DMS79 treated with DMSO at 0.1 percent for 48 hours (cell line): ENCODE measurements around the gene ST8SIA2.
"Not testable (repeated sequence)": the region's sequence is repeated elsewhere in the genome, so short reads cannot be mapped to it uniquely, and the experiment has no call there.

Experiments
- DNase-seq: peaks from one replicate; lab custom pipeline; 2025; lab: John Stamatoyannopoulos, UW

ST8SIA2 gene

DNA sequence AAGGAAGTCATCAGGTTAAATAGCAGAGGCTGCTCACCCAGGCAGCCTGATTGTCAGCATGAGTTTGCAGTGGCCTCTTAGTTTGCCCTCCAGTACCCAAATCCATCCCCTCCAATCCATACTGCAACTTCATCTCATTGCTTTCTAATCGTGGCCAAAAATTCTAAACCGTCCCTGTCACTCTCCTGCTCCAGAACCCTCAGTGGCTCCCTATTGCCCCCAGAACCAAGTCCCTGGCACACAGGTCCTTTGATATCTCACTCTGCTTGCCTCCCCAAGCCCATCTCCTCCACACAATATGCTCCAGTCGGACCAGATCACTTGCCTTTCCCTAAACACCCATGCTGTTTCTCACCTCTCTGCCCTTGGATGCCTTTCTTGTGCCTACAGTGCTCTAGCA lies 49.7 kb downstream of the ST8SIA2 start:
- no peak for DNase-seq

GRCh38 chr15:92444631-92445030 lies 51.0 kb downstream of the ST8SIA2 start:
- DNase-seq, result no peak

DNA sequence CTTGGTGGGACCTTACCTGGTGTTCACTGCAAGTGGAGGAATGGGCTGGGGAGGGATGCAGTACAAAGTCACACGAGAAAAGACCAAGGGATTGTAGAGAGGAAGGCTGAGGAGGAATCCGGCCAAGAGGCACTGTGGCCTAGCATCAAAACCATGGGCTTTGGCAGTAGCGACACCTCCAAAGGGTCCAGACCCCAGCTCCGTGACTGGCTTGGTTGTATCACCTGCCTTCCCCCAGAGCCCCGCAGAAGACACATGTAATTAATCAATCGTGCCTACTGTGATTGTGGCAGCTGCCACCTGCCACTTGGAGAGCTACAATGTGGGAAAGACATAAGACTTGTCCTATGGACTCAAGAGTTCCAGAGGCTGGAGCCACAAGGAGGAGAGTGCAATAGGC lies 54.7 kb downstream of the ST8SIA2 start:
- no peak for DNase-seq

DNA sequence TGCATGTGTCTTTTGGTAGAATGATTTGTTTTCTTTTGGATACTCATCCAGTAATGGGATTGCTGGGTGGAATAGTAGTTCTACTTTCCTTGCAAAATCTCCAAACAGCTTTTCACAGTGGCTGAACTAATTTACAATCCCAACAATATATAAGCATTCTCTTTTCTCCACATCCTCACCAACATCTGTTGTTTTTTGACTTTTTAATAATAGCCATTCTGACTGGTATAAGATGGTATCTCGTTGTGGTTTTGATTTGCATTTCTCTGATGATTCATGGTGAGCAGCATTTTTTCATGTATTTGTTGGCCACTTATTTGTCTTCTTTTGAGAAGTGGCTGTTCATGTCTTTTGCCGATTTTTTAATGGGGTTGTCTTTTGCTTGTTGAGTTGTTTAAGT lies 55.8 kb downstream of the ST8SIA2 start:
- no peak for DNase-seq

DNA sequence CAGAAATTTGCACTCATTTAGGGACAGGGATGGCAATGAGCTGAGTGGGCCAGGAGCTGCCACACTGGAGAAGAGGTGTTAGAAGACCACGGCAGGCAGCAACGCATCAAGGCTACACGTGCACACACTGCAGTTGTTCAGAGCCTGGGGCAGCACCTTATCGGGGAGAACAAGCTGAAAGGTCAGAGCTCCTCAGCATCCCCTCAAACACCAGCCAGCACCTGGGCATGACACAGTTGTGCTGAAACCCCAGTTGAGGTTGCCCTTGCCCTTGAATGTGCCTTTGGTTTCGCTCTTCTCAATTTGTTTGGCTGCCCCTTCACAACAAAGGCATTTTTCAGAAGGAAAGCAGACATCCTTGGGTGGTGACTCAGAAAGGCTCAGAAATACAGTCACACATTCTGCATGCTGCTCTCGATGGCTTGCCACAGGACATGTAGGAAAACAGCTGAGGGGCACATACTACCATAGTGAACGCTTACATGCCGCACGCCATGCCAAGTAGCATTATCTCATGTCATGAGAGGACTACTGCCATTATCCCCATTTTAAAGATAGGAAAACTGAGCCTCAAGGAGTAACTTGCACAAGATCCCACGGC lies 57.6 kb downstream of the ST8SIA2 start:
- no peak for DNase-seq

GRCh38 chr15:92452143-92452542 lies 58.5 kb downstream of the ST8SIA2 start:
- DNase-seq, result no peak

DNA sequence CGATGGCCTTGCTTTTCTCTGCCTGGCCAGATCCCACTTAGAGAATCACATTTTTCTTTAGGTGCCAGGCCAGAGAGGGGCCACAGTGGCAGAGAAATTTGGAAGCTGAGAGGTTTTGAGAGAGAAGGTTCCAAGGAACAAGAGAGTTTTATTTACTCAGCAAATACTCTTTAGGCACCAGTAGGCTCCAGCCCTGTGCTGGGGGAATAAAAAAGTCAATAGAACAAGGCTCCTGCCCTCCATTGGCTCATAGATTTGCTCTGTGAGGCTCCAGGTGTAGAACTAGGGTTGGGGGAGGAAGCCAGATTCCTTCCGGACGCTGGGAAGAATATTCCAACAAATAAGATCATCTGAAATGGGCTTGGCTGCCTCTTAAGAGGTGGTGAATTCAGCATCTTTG lies 59.9 kb downstream of the ST8SIA2 start:
- no peak for DNase-seq

- DNase-seq, result no peak
These were observed 60.9 kb downstream of the ST8SIA2 start for GRCh38 chr15:92454555-92455105.

- no peak for DNase-seq
These were observed 61.6 kb downstream of the ST8SIA2 start for GRCh38 chr15:92455271-92455670.

GRCh38 chr15:92457471-92458041 lies 63.9 kb downstream of the ST8SIA2 start:
- no peak for DNase-seq

- DNase-seq, result no peak
These were observed 66.3 kb downstream of the ST8SIA2 start for GRCh38 chr15:92460023-92460422.

DNA sequence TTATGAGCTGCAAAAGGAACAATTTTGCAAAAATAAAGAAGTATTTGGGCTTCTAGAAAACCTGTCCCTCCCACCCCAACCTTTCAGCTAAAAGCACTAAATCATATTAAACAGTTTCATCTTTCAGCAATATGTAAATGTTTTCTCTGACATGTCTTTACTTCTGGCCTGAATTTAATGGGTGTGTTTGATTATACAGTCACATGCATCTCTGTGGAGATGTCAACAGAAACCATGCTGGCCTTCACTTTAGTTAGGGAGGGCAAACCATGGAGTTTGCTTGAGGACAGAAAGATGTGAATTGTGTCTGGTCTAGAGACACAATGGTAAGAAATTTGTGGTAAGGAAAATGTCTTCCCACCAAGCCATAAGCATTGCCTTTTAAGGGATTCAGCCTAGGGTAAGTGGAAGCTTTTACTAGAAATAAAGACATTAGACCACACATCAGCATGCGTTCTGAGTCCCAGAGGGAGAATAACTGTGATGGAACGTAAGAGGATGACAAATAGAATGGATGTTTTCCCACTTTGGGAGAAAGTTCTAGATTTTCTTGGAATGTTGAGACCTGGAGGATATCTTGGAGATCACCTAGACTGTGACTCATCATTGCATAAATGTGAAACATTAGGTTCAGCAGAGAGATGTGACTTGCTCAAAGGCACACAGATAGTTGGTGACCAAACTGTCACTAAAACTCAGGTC lies 68.9 kb downstream of the ST8SIA2 start:
- DNase-seq, result no peak

DNA sequence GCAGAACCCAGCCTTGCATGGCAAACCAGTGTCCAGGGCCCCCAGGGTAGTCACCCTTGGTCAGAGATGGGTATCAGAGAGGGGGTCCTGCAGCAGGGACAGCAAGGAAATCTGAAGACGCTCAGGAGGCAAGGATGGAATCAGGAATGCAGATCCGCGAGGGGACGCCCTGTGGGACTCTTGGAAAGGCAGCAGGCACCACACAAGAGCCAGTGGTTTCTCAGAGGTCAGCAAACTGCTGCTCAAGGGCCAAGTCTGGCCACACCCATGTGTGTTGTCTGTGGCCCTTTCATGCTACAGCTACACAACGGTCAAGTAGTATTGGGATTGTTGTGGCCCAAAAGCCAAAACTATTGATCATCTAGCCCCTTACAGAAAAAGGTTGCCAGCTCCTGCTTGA lies 69.7 kb downstream of the ST8SIA2 start:
- DNase-seq, result no peak

DNA sequence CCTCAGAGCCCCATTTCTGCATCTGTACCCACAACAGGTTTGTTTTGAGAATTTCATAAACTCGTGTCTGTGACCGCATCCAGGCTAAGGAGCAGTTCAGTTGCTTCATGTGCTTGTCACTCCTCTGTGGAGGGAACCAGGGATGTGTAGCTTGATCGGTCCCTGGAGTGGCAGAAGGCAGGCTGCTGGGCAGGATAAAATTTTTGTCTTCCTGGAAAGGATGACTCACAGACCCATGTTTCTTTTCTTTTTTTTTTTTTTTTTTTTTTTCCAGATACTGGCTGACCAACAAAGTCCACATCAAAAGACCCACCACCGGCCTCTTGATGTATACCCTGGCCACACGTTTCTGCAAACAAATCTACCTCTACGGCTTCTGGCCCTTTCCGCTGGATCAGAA lies 70.1 kb downstream of the ST8SIA2 start:
- DNase-seq, result no peak

DNA sequence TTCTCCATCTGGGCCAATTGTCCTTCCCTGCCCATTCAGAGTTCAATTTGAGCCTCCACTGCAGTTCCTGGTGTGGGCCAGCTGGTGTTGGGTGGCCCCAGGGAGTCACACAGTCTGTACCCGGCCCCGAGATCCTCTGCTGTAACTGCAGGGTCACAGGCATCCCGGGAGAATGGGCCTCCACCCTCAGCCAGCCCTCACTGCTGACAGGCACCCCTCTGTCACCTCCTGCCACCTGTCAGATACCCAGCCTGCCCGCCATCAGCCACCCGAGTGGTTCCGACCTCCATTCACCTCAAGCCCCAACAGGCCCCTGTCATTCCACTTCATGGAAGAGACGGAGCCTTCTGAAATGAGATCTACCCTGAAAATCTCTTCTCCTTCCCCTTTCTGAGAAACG lies 73.2 kb downstream of the ST8SIA2 start:
- DNase-seq, result no peak

DNA sequence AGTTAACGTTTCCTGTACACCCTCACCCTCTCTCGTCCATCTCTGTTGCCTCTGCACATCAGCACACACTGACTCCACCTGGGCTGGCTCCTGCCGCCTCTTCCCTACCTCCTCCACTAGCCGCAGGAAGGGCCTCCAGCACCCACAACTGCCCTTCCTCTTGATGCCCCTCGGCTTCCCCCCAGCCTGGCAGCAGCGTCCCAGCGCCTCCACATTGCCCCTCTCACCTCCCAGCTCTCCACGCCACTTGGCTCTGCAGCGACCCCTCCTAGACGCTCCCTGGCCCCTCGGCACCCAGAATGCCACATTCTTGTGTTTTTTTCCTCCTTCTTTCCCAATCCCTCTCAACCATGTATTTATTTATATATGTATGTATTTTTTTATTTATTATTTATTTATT lies 73.6 kb downstream of the ST8SIA2 start:
- DNase-seq, result no peak

DNA sequence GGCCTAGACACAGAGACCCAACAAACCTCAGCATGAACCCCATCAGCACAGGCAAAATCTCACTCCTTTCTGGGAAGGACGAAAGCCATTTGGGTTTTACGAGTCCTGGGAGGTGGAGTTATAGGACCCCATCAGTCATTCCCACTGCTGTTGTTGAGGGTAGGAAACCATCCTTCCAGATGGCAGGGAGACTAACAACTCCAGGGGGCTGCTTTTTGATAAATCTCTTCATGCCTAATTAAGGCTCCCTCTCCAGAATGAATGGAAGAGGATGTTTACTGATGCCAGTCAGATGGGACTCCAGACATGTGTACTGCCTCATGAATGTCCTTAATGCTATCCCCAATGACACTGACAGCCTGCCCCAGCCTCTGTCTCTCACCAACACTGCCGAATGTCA lies 75.3 kb downstream of the ST8SIA2 start:
- DNase-seq, result no peak

GRCh38 chr15:92471288-92471687 lies 77.6 kb downstream of the ST8SIA2 start:
- DNase-seq, result no peak

DNA sequence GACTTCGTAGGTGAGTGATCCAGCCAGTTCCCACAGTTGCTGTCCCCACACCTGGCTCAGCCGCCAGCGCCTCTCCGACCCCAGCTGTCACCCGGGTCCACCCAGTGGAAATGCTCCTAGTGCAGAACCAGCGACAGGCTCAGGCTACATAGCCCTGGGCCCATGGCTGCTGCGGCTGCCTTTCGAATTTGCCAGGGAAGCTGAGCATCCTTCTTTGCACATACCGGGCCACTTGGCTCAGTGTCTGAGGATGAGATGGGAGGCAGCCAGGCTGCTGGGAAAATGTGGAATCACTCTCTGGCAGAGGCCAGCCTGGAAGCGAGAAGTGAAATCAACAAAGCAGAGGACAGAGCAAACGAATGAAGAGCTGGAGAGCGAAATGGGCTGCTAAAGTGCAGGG lies 80.1 kb downstream of the ST8SIA2 start:
- DNase-seq, result no peak

DNA sequence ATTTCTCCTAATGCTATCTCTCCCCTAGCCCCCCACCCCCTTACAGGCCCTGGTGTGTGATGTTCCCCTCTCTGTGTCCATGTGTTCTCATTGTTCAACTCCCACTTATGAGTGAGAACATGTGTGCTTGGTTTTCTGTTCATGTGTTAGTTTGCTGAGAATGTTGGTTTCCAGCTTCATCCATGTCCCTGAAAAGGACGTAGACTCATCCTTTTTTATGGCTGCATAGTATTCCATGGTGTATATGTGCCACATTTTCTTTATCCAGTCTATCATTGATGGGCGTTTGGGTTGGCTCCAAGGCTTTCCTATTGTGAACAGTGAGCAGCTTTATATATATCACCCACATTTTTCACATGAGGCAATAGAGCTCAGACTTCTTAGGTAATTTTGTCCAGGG lies 86.0 kb downstream of the ST8SIA2 start:
- DNase-seq, result not testable (repeated sequence)

DNA sequence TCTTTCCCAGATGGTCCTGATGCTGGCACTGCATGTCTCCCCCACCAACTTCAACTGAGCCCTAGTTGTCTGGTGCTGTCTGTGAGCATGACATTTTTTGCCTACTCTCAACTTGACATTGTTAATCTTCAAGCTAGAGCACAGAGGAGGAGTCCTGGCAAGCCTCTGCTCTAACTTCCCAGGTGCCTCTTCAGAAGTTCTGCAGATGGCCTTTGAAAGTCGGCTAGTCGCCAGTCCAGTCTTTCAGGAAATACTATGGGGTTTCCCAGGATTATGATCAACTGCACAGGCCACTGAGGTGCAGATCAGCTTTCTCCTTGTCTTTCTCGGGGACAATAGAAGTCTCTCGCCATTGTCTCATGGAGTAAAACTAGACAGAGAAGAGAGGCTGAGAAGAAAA lies 86.7 kb downstream of the ST8SIA2 start:
- DNase-seq, result no peak

GRCh38 chr15:92485441-92485840 lies 91.8 kb downstream of the ST8SIA2 start:
- DNase-seq, result no peak

GRCh38 chr15:92492551-92493115 lies 99.0 kb downstream of the ST8SIA2 start:
- DNase-seq, result no peak
